Measurements from ENCODE around the gene CPLX1. TPM values are rescaled to one million over a fixed set of nuclear protein-coding genes. Genes with fewer than 3 reads are reported as not detected.

Gene CPLX1
- total RNA-seq, 1 experiment from 2014 or later: 2.7 TPM

GRCh38 chr4:837772-838171 is 11.8 kb upstream of the CPLX1 start:
- H3K4me1 Mint-ChIP-seq (ENCODE audit: insufficient read depth, unreplicated experiment): no peaks in the 10 kb centered on the region
- POLR2A ChIA-PET: interaction anchor here (1.5 kb wide), 1 partner anchor 56 kb away, joined by 4 read pairs; no protein-coding TSS in a partner anchor
- CTCF ChIA-PET: interaction anchor here (0.7 kb wide), 1 partner anchor 396 kb away, joined by 6 read pairs; no protein-coding TSS in a partner anchor

GRCh38 chr4:836750-837301 is 10.9 kb upstream of the CPLX1 start:
- Mint-ChIP-seq H3K4me3 (ENCODE audit: unreplicated experiment) (no peak overlapping the region), H3K27ac (ENCODE audit: low read depth, unreplicated experiment) (no peak overlapping the region), H3K4me1 (ENCODE audit: insufficient read depth, unreplicated experiment) (no peaks in the 10 kb centered on the region), H3K36me3 (ENCODE audit: insufficient read depth, unreplicated experiment) (no peaks in the 10 kb centered on the region), H3K9me3 (ENCODE audit: unreplicated experiment) (peaks cover 12% of the 10 kb centered on the region), H3K27me3 (ENCODE audit: insufficient read depth, unreplicated experiment) (no peaks in the 10 kb centered on the region)
- POLR2A ChIA-PET: interaction anchor here (1.5 kb wide), 1 partner anchor 55 kb away, joined by 4 read pairs; no protein-coding TSS in a partner anchor
- TF ChIP-seq CTCF (IDR thresholded peaks at IDR 0.05; ENCODE audit: unreplicated experiment): no peak
- no peak for DNase-seq (ENCODE audit: unreplicated experiment)
- CTCF ChIA-PET: no interaction called here
- BruUV-seq (replicated peaks): no TSS peak
- intact Hi-C loops (cut with micrococcal nuclease): no loop called here

More at GRCh38 chr4:837772-838171, 11.8 kb upstream of the CPLX1 start:
- H3K36me3 Mint-ChIP-seq (ENCODE audit: insufficient read depth, unreplicated experiment): no peaks in the 10 kb centered on the region
- no peak for DNase-seq (ENCODE audit: unreplicated experiment)
- no peak overlapping the region for H3K4me3 Mint-ChIP-seq (ENCODE audit: unreplicated experiment)
- H3K27ac Mint-ChIP-seq (ENCODE audit: low read depth, unreplicated experiment): no peak overlapping the region
- no peak for TF ChIP-seq CTCF (IDR thresholded peaks at IDR 0.05; ENCODE audit: unreplicated experiment)
- H3K9me3 Mint-ChIP-seq (ENCODE audit: unreplicated experiment): peaks cover 14% of the 10 kb centered on the region
- intact Hi-C loops (cut with micrococcal nuclease): no loop called here
- BruUV-seq (replicated peaks): no TSS peak
- no peaks in the 10 kb centered on the region for H3K27me3 Mint-ChIP-seq (ENCODE audit: insufficient read depth, unreplicated experiment)

- ChIA-PET CTCF (no interaction called here), POLR2A (no interaction called here)
- H3K36me3 Mint-ChIP-seq (ENCODE audit: insufficient read depth, unreplicated experiment): no peaks in the 10 kb centered on the region
- no peak overlapping the region for H3K4me3 Mint-ChIP-seq (ENCODE audit: unreplicated experiment)
- H3K27me3 Mint-ChIP-seq (ENCODE audit: insufficient read depth, unreplicated experiment): no peaks in the 10 kb centered on the region
- H3K27ac Mint-ChIP-seq (ENCODE audit: low read depth, unreplicated experiment): no peak overlapping the region
- no peak for TF ChIP-seq CTCF (IDR thresholded peaks at IDR 0.05; ENCODE audit: unreplicated experiment)
- intact Hi-C loops (cut with micrococcal nuclease): no loop called here
- BruUV-seq (replicated peaks): no TSS peak
- H3K4me1 Mint-ChIP-seq (ENCODE audit: insufficient read depth, unreplicated experiment): no peaks in the 10 kb centered on the region
- peaks cover 9% of the 10 kb centered on the region for H3K9me3 Mint-ChIP-seq (ENCODE audit: unreplicated experiment)
- no peak for DNase-seq (ENCODE audit: unreplicated experiment)
Measured at GRCh38 chr4:836003-836511, 10.1 kb upstream of the CPLX1 start.

- H3K4me3 Mint-ChIP-seq (ENCODE audit: unreplicated experiment): no peak overlapping the region
- intact Hi-C loops (cut with micrococcal nuclease): no loop called here
- peaks cover 9% of the 10 kb centered on the region for H3K9me3 Mint-ChIP-seq (ENCODE audit: unreplicated experiment)
- ChIA-PET POLR2A (interaction anchor here (0.6 kb wide), 1 partner anchor 12 kb away, joined by 3 read pairs; no protein-coding TSS in a partner anchor), CTCF (interaction anchor here (0.5 kb wide), 1 partner anchor 93 kb away, joined by 3 read pairs; no protein-coding TSS in a partner anchor)
- no peak for TF ChIP-seq CTCF (IDR thresholded peaks at IDR 0.05; ENCODE audit: unreplicated experiment)
- BruUV-seq (replicated peaks): no TSS peak
- DNase-seq (ENCODE audit: unreplicated experiment): no peak
- H3K36me3 Mint-ChIP-seq (ENCODE audit: insufficient read depth, unreplicated experiment): no peaks in the 10 kb centered on the region
- H3K27ac Mint-ChIP-seq (ENCODE audit: low read depth, unreplicated experiment): no peak overlapping the region
- no peaks in the 10 kb centered on the region for H3K4me1 Mint-ChIP-seq (ENCODE audit: insufficient read depth, unreplicated experiment)
- no peaks in the 10 kb centered on the region for H3K27me3 Mint-ChIP-seq (ENCODE audit: insufficient read depth, unreplicated experiment)
Measured at GRCh38 chr4:835148-836002, 9.4 kb upstream of the CPLX1 start.

All from MCF 10A (cell line).